ENCODE results near the gene KCNIP4. TPM values are rescaled to one million over a fixed set of nuclear protein-coding genes. Genes with fewer than 3 reads are reported as not detected.

The KCNIP4 gene
- total and polyA plus RNA-seq, 2 of the 8 experiments (the other 6 are each of a cell fraction or from before 2014, with no cell fraction given), result 0.06 TPM; not detected in 1

- Histone ChIP-seq H3K9me3 (ENCODE audit: insufficient read depth in 2 of 2, low read depth in 1 of 2, low read length in 1 of 2) (no peaks in the 10 kb centered on the region), H2BK15ac (ENCODE audit: low read length) (no peak overlapping the region), H4K91ac (replicated peaks; ENCODE audit: insufficient read length, low read length) (no peak overlapping the region), H3K18ac (ENCODE audit: extremely low read depth, low read length) (no peak overlapping the region), H3K79me2 (ENCODE audit: control insufficient read depth in 1 of 2, insufficient read depth in 2 of 2, low read length in 2 of 2) (no peaks in the 10 kb centered on the region), H2BK5ac (ENCODE audit: low read depth, low read length) (no peak overlapping the region), H3K23me2 (ENCODE audit: low read depth, low read length) (no peaks in the 10 kb centered on the region), H2BK20ac (ENCODE audit: low read length) (no peak overlapping the region), H4K20me1 (replicated peaks in 1 of 2; ENCODE audit: control insufficient read depth in 1 of 2, insufficient read depth in 2 of 2, low read length in 2 of 2) (no peaks in the 10 kb centered on the region), H3K4ac (replicated peaks; ENCODE audit: insufficient read length, low read depth, low read length) (no peak overlapping the region), H2AFZ (ENCODE audit: low read length) (no peak overlapping the region), H3K4me3 (ENCODE audit: extremely low read depth in 1 of 4, insufficient read depth in 2 of 4, low read depth in 3 of 4, low read length in 4 of 4) (no peak overlapping the region), H3K4me1 (replicated peaks in 1 of 4; ENCODE audit: control insufficient read depth in 3 of 4, insufficient read depth in 4 of 4, low read length in 3 of 4) (no peaks in the 10 kb centered on the region), H3K14ac (ENCODE audit: insufficient read length) (no peak overlapping the region), H2BK120ac (replicated peaks; ENCODE audit: low read depth, low read length) (no peak overlapping the region), H2BK12ac (ENCODE audit: low read depth, low read length) (no peak overlapping the region), H3K23ac (ENCODE audit: insufficient read length) (no peak overlapping the region), H4K8ac (ENCODE audit: extremely low read depth, insufficient read depth, low read length) (no peak overlapping the region), H3K9ac (replicated peaks in 1 of 4; ENCODE audit: extremely low read depth in 1 of 4, low read depth in 3 of 4, low read length in 3 of 4) (no peak overlapping the region), H3K36me3 (ENCODE audit: control insufficient read depth in 2 of 4, insufficient read depth in 4 of 4, low read length in 3 of 4) (no peaks in the 10 kb centered on the region), H3K27me3 (replicated peaks in 1 of 4; ENCODE audit: control insufficient read depth in 3 of 4, extremely low read depth in 1 of 4, insufficient read depth in 3 of 4, low read length in 3 of 4) (no peaks in the 10 kb centered on the region), H3K27ac (ENCODE audit: low read depth, low read length) (no peak overlapping the region), H3K56ac (replicated peaks; ENCODE audit: insufficient read length, low read depth, low read length) (no peak overlapping the region), H3K4me2 (ENCODE audit: insufficient read depth in 1 of 2, low read depth in 2 of 2, low read length in 2 of 2) (no peak overlapping the region), H4K5ac (ENCODE audit: insufficient read length, low read depth, low read length) (no peak overlapping the region), H3K79me1 (ENCODE audit: low read depth, low read length) (no peaks in the 10 kb centered on the region), H2AK5ac (ENCODE audit: low read depth, low read length) (no peak overlapping the region)
- WGBS, 2 experiments (ENCODE audit: extremely low coverage in 1 of 2, insufficient coverage in 1 of 2, insufficient read length in 1 of 2, insufficient replicate concordance in 2 of 2, low coverage in 1 of 2, low lambda C conversion rate in 2 of 2, missing lambda C conversion rate in 1 of 2), result 75% methylated on average over 3 of the region's 3 CpGs; no CpG with 5 or more reads in 1 of the 2 experiments
- POLR2A ChIA-PET (ENCODE audit: partially characterized antibody), result no interaction called here
- CTCF ChIA-PET (ENCODE audit: partially characterized antibody), result interaction anchor here (0.7 kb wide), 1 partner anchor 34 kb away, joined by 5 read pairs; no protein-coding TSS in a partner anchor
- DNase-seq (ENCODE audit: low read depth in 1 of 2, low spot score in 2 of 2) (no peak), FAIRE-seq (no peak)
- TF ChIP-seq ATF2 (IDR thresholded peaks at IDR 0.05; ENCODE audit: low read length), result no peak
- TF ChIP-seq EZH2 (IDR thresholded peaks at IDR 0.05; ENCODE audit: low read depth, low read length, severe bottlenecking), result no peak
- TF ChIP-seq ATF3 (IDR thresholded peaks at IDR 0.05; ENCODE audit: insufficient read depth, low read depth, low read length), result no peak
- no peak for TF ChIP-seq POLR2AphosphoS5 (IDR thresholded peaks at IDR 0.05; ENCODE audit: low read depth, low read length)
- no peak for TF ChIP-seq SP1 (IDR thresholded peaks at IDR 0.05; ENCODE audit: low read depth, low read length)
- no peak for TF ChIP-seq EGR1 (IDR thresholded peaks at IDR 0.05; ENCODE audit: borderline replicate concordance, low read depth, low read length)
- TF ChIP-seq SP2 (IDR thresholded peaks at IDR 0.05; ENCODE audit: low read length), result no peak
- no peak for TF ChIP-seq HDAC2 (IDR thresholded peaks at IDR 0.05; ENCODE audit: borderline replicate concordance in 1 of 2, low read depth in 2 of 2, low read length in 2 of 2)
- TF ChIP-seq MAX (IDR thresholded peaks at IDR 0.05), result no peak
- TF ChIP-seq YY1 (IDR thresholded peaks at IDR 0.05; ENCODE audit: low read depth, low read length), result no peak
- no peak for TF ChIP-seq PHF8 (conservative IDR thresholded peaks at IDR 0.05; ENCODE audit: low read depth, low read length)
Observed at GRCh38 chr4:21474195-21474594, 474.4 kb downstream of the KCNIP4 start.

Measured in H1 (cell line).